GM21529 (cell line): Measurements from ENCODE around the gene RIC8A.
"Not testable (repeated sequence)": the region's sequence is repeated elsewhere in the genome, so short reads cannot be mapped to it uniquely, and the experiment has no call there.

Experiments used
- ATAC-seq: cut with Tn5 transposase; IDR thresholded peaks from one replicate; pipeline ENCODE4 v1.9.1; 2021; ENCODE audit not compliant: unreplicated experiment

RIC8A gene

DNA sequence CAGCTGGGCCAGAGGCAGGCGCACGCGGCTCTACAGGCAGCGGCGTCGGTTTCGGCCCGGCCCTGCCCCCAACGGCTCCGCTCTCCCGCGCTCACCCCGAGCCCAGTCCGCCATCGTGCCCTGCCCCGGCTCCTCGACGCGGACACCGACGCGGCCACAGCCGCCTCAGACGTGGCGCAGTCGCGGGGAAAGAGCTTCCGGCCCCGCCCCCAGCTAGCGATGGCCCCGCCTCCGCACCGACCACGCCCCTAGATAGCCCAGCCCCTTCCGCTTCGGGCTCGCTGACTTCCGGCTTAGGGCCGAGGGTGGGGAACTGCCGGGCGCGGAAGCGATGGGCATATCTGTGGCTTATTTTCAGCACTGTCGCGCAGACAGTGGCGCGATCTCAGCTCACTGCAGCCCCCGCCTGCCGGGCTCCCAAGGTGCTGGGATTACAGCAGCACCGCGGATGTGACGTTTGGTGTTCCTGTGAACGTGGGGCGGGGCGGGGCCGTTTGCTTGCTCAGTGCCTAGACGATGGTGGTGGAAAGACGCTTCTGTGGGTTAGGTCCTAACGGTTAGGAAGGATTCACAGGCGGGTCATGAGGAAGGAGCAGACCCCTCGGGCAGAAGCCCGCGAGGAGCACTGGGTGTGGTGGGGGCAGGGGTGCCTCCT is at the start of gene RIC8A, which contains the start of gene BET1L:
Gene RIC8A (plus strand): TSS at position 501 of the 655 bp plus-strand sequence. CDS start 1,147 bp downstream, outside the sequence.
Gene BET1L (minus strand): TSS at position 192 of the 655 bp plus-strand sequence. CDS start 78 bp downstream, at position 114.
- peak; percentile 68 for ATAC-seq

DNA sequence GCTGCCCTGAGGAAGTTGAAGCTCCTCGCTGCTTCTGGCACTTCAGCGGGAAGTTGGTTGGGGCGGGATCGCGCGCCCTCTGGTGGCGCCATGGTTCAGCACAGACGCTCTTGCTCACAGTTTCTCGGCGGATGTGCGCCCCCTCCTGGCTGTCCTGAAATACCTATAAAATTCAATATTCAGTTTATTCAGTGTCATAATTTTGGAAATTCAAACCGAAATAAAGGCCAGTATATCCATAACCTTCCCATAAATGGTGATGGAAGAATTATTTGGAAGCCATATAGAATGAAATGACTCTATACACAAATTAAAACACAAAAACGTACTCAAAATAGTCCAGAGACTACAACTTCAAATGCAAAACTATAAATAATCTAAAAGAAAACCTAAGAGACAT is 27.3 kb upstream of the RIC8A start:
- ATAC-seq: not testable (repeated sequence)

DNA sequence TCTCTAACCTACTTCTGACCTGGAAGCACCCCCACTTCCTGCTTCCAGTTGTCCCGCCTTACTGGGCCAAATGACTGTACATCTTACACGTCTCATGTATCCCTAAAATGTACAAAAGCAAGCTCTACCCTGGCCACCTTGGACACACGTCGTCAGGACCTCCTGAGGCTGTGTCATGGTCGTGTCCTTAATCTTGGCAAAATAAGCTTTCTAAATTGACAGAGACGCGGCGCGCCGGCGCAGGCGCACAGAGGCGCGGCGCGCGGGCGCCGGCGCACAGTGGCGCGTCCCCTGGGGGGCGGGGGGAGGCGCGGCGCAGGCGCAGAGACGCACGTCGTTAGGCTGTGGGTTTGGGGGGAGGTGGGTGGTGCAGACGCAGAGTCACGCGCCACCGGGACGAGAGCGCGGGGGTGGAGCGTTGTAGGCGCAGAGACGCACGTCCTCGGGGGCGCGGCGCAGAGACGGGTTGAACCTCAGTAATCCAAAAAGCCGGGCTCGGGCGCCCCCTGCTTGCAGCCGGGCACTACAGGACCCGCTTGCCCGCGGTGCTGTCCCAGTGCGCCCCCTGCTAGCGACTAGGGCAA is 18.2 kb upstream of the RIC8A start:
- not testable (repeated sequence) for ATAC-seq

DNA sequence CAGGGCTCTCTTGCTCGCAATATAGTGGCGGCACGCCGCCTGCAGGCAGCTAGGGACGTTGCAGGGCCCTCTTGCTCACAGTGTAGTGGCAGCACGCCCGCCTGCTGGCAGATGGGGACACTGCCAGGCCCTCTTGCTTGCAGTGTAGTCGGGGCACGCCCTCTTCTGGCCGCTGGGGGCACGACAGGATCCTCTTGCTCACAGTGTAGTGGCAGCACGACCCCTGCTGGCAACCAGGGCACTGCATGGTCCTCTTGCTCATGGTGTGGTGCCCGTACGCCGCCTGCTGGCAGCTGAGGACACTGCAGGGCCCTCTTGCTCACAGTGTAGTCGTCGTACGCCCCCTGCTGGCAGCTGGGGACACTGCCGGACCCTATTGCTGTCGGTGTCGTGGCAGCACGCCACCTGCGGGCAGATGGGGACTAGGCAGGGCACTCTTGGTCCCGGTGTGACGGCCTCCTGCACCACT is 17.6 kb upstream of the RIC8A start:
- ATAC-seq: peak; percentile 75

DNA sequence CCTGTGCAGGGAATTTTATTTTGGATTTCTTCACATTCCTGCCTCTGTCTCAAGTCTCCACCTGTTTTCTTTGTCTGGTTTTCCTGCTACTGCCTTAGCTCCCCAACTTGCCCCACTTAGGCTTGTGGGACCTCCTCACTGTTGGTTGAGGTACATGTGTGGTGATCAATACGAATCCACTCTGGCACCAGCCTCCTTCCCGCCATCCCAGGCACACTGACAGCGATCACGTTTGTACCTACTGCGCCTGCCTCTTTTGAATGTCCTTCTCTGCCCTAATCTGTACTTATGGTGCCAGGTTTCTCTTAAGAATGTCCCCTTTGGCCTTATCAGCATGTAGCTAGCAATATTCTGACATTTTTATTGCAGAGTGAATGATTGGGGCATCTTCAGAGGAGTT is 17.0 kb upstream of the RIC8A start:
- ATAC-seq: not testable (repeated sequence)

DNA sequence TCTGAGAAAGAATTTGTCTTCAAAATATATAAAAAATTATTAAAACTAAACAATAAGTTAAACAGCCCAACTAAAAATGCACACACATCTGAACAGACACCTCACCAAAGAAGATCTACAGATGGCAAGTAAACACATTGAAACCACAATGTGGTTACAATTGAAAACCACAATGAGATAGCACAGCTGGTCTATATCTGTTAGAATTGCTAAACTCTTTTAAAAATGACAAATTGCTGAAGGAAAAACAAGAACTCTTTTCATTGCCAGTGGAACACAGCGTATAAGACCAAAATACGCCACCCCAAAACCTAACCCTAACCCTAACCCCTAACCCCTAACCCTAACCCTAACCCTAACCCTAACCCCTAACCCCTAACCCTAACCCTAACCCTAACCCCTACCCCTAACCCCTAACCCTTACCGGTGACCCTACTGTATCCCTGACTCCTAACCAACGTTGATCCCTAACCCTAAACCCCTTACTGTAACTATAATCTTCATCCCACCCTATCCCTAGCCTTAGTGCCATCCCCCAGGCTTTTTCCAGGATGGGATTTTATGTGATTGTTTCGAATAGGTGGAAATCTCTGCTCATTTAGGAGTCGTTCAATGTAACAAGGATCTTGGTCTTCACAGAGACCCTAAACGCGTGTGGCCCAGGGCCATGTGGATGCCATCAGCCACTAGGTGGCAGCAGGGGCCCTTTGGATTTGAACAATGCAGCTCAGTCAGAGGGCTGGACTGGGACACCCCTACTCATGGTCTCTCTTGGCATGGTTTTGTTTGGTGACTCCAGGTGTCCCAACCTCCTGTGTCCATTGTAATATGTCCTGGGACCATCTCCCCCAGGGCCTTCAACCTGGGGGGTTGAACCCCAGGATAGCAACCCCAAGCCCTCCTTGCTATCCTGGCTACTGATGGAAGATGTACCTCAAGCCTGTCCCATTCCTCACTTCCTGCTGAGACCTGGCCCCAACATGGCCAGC is 15.7 kb upstream of the RIC8A start:
- not testable (repeated sequence) for ATAC-seq

DNA sequence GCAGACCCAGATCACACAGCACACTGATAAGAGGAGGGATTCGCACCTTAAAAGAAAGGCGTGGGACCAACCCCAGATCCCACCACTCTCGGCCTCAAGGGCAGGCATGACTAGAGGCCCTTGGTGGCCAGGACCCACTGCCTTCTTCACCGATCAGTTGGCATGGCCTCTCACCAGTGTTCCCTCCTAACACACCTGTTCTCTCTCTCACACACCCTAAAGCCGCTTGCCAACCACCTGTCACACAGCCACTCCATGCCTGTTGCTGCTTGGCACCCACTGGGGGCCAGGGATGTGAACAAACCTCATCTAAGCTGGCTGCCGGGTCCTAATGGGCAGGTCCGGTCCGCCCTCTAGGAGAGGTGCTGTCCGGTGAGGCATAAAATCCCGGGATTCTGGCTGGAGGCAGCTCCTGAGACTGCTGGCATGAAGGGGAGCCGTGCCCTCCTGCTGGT is 14.8 kb upstream of the RIC8A start, which contains the start of gene SCGB1C1:
Gene SCGB1C1 (plus strand): TSS at position 405 of the 455 bp plus-strand sequence. CDS start 22 bp downstream, at position 427.
- not testable (repeated sequence) for ATAC-seq

DNA sequence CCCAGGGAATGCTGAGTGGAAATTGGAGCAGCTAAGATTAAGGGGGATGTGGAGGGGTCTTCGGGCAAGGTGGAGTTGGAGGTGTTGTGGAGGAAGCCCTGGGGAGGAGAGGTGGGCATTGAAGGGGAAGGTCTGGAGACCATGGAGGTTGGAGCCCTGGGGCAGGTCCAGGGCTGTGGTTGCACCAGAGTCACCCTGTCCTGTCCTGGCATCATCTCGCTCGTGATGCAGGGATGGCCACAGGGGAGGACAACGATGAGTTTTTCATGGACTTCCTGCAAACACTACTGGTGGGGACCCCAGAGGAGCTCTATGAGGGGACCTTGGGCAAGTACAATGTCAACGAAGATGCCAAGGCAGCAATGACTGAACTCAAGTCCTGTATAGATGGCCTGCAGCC is 14.0 kb upstream of the RIC8A start:
- ATAC-seq: not testable (repeated sequence)

DNA sequence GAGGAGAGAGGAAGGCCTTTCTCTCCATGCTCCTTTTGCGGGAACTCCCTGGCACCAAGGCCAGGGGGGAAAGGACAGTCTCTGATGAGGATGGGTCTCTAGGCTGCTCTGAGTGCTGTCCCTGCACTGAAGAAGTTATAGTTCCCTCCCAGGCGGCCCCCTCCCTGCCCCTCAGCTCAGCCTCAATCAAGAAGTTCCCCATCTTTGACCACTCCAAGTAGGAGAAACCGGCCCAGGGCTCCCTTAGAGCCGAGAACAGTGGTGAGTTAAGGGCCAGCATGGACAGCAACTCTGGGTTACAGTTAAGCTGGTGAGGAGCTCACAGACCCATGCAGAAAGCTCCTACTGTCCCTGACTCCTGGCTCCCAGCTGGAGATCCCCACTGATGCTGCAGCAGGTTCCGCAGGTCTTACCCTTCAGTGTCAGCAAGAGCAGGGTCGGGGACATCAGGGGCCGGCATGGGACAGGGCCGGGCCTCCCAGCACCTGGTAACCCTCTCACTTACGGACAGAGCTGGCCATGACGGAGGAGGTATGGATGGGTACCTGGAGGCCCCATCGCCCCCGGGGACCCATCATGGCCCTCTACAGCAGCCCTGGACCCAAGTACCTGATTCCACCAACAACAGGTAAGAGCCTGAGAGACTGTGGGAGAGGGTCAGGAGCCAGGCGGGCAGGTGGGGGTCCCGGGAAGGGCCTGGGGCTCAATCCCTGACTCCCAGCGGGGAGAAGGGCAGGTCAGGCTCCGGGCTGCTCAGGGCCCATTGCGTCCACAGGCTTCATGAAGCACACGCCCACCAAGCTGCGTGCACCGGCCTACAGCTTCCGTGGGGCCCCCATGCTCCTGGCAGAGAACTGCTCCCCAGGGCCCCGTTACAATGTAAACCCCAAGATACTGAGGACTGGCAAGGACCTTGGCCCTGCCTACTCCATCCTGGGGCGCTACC is 10.4 kb upstream of the RIC8A start:
- no peak for ATAC-seq

DNA sequence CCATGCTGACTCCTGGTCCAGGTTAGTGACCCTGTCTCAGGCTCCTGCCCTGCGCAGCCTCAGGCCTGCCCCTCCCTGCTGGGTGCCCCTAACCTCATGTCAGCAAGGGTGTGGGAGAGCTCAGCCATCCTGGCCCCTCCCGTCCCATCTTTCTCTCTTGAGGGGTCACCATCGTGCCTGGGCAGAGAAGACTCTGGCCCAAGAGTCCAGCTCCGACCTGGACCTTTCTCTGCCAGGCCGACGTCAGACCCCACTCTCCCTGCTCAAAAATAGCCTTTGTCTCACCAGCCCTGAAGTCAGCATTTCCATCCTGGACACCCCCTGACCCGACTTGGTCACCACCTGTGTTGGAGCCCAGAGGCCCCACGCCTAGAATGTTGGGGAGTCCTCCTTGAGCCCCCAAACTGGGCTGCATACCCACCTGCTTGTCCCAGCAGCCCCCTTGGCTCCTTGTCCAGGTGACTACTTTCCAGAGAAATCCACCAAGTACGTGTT is 9.7 kb upstream of the RIC8A start:
- ATAC-seq: no peak

DNA sequence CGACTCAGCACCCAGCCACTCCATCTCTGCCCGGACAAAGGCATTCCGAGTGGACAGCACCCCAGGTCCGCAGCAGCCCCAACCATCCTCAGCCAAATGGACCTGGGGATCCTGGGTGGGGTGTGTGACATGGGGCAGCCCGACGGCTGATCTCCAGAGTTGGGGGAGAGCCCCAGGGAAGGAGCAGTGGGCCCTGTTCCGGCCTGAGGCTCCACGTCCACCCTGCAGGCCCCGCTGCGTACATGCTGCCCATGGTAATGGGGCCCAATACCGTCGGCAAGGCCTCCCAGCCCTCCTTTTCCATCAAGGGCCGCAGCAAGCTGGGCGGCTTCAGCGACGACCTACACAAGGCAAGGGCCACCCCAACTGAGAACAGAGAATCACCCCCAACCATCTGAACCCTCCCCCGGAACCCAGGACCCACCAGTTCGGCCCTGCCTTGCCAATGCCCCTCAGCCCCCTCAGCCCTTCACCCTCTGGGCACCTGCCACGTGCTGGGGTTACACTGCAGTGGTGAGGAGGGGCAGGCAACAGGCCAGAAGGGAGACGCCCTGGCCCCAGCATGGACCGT is 9.2 kb upstream of the RIC8A start:
- ATAC-seq: no peak

DNA sequence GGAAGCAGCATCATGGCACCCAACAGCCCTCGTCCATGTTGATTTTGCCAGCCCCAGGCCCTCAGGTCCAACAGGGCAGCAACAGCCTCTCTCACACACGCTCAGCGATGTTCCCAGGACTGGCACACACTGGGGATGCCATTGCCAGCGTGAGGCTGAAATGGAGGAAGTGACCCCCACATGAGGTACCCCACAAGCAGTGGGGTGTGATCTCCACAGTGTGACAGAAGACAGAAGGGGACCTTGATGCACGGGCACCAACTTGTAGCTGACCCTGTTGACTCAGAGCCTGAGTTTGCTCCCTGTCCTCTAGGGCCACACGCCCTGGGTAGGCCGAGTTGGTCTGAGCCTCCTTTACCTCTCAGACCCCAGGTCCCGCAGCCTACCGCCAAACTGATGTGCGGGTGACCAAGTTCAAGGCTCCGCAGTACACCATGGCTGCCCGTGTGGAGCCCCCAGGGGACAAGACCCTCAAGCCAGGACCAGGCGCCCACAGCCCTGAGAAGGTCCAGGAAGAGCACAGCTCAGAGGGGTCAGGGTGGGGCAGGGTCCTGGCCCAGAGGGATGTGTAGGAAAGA is 8.4 kb upstream of the RIC8A start:
- no peak for ATAC-seq

DNA sequence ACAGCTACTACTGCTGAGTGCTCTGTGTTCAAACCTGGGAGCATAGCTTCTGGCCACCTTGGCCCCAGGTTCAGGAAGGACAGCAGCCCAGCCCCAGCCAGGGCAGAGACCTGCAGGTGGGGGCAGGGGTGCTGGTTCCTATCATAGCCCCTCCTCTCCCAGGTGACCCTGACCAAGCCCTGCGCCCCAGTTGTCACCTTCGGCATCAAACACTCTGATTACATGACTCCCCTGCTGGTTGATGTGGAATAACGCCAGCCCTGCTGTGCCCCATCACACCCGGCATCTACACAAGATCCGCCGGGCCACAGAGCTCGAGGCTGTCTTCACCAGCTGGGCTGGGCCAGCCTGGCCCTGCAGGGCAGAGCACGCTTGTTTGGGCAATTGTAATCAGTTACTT is 7.7 kb upstream of the RIC8A start:
- no peak for ATAC-seq

DNA sequence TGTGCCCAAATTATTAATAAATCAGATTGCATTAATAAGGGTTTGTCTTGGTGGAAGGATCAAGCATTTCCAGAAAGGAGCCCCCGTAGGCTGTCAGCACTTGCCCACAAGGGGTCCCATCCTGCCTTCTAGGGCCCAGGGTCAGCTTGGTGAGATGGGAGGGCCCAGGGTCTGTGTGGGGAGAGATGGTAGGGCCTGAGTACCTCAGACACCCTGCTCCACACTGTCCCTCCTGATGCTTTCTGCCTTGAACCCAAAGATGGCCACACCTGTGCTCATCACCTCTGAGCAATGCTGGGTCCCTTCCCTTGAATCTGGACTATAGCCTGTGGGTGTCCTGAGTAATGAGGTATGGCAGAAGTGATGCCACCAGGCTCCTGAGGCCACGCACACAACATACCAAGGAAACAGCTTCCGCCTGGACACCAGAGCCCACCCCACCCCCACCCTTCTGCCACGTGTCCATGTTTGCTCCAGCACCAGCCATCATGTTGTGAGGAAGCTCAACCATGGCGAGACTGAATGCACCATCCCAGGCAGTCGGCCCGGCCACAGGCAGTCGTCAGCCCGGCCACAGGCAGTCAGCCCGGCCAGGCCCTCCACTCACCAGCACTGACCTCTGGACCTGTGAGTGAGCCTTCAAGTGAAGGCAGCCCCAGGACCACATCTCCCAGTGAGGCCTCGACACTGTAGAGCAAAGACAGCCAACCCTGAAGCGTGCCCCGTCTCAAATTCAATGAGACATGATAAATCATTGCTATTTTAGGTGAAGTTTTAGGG is 7.1 kb upstream of the RIC8A start:
- no peak for ATAC-seq

DNA sequence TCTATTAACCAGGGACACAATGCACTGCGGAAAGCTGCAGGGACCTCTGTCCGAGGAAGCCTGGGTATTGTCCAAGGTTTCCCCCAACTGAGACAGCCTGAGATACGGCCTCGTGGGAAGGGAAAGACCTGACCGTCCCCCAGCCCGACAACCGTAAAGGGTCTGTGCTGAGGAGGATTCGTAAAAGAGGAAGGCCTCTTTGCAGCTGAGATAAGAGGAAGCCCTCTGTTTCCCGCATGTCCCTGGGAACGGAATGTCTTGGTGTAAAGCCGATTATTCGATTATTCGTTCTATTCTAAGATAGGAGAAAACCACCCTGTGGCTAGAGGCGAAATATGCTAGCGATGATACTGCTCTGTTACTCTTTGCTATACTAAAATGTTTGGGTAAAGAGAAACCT is 5.5 kb upstream of the RIC8A start:
- ATAC-seq: no peak

DNA sequence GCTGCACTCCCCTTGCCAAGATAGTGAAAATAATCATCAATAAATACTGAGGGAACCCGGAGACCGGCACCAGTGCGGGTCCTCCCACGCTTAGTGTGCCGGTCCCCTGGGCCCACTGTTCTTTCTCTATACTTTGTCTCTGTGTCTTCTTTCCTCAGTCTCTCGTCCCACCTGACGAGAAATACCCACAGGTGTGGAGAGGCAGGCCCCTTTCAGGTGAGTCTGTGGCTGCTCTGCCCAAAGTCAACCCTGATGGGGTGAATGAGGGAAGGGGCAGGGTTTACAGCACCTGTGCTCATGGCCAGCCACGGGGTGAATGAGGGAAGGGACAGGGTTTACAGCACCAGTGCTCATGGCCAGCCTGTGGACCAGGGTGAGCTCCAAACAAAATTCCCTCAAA is 5.0 kb upstream of the RIC8A start:
- ATAC-seq: no peak

DNA sequence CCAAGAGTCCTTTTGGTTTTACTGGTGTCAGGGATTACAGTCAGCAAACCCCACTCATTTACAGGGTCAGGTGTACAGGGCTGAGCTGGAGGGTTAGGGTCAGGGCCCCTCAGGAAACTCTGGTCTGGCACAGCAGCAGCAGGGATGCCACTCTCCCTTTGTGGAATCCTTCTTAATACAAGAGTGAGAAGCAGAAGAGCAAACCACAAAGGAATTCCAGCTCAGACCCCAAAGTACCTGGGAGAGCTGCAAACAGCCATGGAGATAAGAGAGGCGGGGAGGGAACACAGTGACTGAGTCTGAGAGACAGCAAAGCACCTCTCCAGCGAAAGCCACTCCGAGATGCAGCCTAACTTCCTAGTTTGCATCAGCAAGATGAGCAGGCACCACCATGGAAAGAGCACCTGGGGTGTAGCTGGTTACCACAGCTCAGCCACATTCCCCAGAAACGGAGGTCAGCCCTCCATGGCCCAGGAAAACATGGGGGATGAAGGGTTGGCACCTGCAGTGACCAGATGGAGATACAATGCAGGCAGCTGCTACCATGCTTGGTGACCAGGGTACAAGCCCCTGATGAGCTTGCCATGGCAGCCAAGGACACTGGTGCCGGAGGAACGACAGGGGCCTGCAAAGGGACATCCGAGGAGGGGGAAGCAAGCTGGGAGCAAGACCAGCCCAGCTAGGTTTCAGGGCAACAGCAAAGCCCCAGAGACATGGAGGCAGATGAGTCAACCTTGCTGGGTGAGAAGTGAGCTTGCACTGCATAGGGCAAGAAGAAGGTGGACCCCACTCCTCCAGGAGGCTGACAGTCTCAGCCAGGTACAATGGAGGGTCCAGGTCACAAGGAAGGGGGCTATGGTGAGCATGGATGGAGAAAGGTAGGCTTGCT is 4.2 kb upstream of the RIC8A start:
- no peak for ATAC-seq
